CD4-positive, alpha-beta T cell treated with Interleukin-15 for 4 hours (primary cell): ENCODE data around the gene STK38.
"Not testable (repeated sequence)": the region's sequence is repeated elsewhere in the genome, so short reads cannot be mapped to it uniquely, and the experiment has no call there.

Source experiments
- DNase-seq: peaks from one replicate; pipeline ENCODE4 v3.0.0-alpha.2; 2020; ENCODE audit warnings: low spot score

STK38 gene

GRCh38 chr6:36546920-36547645 lies at the start of gene STK38:
STK38 (minus strand) TSS chr6:36547479; CDS start chr6:36540202, 7,277 bp downstream.
- DNase-seq: peak; percentile 92

- no peak for DNase-seq
Observed at GRCh38 chr6:36596356-36596755, 49.1 kb upstream of the STK38 start.

GRCh38 chr6:36594816-36595643 lies 47.8 kb upstream of the STK38 start:
- DNase-seq: no peak

- DNase-seq: peak; percentile 97
Observed at GRCh38 chr6:36594029-36594815, 46.9 kb upstream of the STK38 start, which contains the start of gene SRSF3. SRSF3 (plus strand) TSS chr6:36594362; CDS start chr6:36596763, 2,401 bp downstream.

GRCh38 chr6:36593569-36594028 lies 46.3 kb upstream of the STK38 start:
- peak; percentile 48 for DNase-seq

GRCh38 chr6:36592221-36592655 lies 45.0 kb upstream of the STK38 start:
- DNase-seq: no peak

- no peak for DNase-seq
Observed at GRCh38 chr6:36590237-36590636, 43.0 kb upstream of the STK38 start.

GRCh38 chr6:36589025-36589400 lies 41.7 kb upstream of the STK38 start:
- not testable (repeated sequence) for DNase-seq

GRCh38 chr6:36586606-36587005 lies 39.3 kb upstream of the STK38 start:
- no peak for DNase-seq

GRCh38 chr6:36581716-36582115 lies 34.4 kb upstream of the STK38 start:
- DNase-seq: no peak

GRCh38 chr6:36580184-36580526 lies 32.9 kb upstream of the STK38 start:
- DNase-seq: no peak

- DNase-seq: no peak
Observed at GRCh38 chr6:36578431-36578830, 31.2 kb upstream of the STK38 start.

- DNase-seq: no peak
Observed at GRCh38 chr6:36578030-36578429, 30.8 kb upstream of the STK38 start.

GRCh38 chr6:36577301-36577700 lies 30.0 kb upstream of the STK38 start:
- DNase-seq: no peak

- no peak for DNase-seq
Observed at GRCh38 chr6:36576578-36576977, 29.3 kb upstream of the STK38 start.

GRCh38 chr6:36574679-36575078 lies 27.4 kb upstream of the STK38 start:
- DNase-seq: no peak

- DNase-seq: not testable (repeated sequence)
Observed at GRCh38 chr6:36572353-36573311, 25.4 kb upstream of the STK38 start.

GRCh38 chr6:36571122-36572043 lies 24.1 kb upstream of the STK38 start:
- DNase-seq: no peak

GRCh38 chr6:36570264-36570663 lies 23.0 kb upstream of the STK38 start:
- no peak for DNase-seq

GRCh38 chr6:36566418-36566905 lies 19.2 kb upstream of the STK38 start:
- no peak for DNase-seq
